Activated CD4-positive, alpha-beta T cell treated with anti-CD3 and anti-CD28 coated beads for 36 hours (primary cell): Measurements from ENCODE around the gene ANKRD6. TPM values are rescaled to one million over a fixed set of nuclear protein-coding genes. Genes with fewer than 3 reads are reported as not detected.
"Not testable (repeated sequence)": the region's sequence is repeated elsewhere in the genome, so short reads cannot be mapped to it uniquely, and the experiment has no call there.

ENCODE experiments used
- ATAC-seq: fragments of 200-7000 bp; cut with Tn5 transposase; one replicate; pipeline ENCODE4 v1.10.0; 2021; ENCODE audit warnings: mild to moderate bottlenecking, moderate library complexity
- CTCF ChIA-PET: fragments of 350-600 bp; sonication (Branson Sonifier 250); formaldehyde crosslinking; loops from one replicate; lab custom pipeline; 2021; ENCODE audit warnings: antibody characterized with exemption; lab: Charles Lee
- POLR2A ChIA-PET: fragments of 350-600 bp; sonication (Branson Sonifier 250); formaldehyde crosslinking; loops from one replicate; lab custom pipeline; 2021; ENCODE audit warnings: antibody characterized with exemption, inconsistent platforms; lab: Charles Lee
- DNase-seq: peaks from one replicate; pipeline ENCODE4 v3.0.0-alpha.2; 2020
- H3K27ac Mint-ChIP-seq: one replicate; pipeline ENCODE4 v1.8.0; 2021; ENCODE audit warnings: mixed read lengths
- H3K27me3 Mint-ChIP-seq: one replicate; pipeline ENCODE4 v1.8.0; 2021; ENCODE audit warnings: mixed read lengths
- H3K36me3 Mint-ChIP-seq: one replicate; pipeline ENCODE4 v1.8.0; 2021; ENCODE audit warnings: low read depth, mixed read lengths
- H3K4me1 Mint-ChIP-seq: one replicate; pipeline ENCODE4 v1.8.0; 2021; ENCODE audit warnings: mixed read lengths
- H3K4me3 Mint-ChIP-seq: one replicate; pipeline ENCODE4 v1.8.0; 2021; ENCODE audit warnings: mild to moderate bottlenecking, moderate library complexity, mixed read lengths
- H3K9me3 Mint-ChIP-seq: one replicate; pipeline ENCODE4 v1.8.0; 2021; ENCODE audit warnings: low read depth, mixed read lengths
- intact Hi-C, 2 experiments: fragments of 100-400 bp; cut with DNase I in 1 of 2; cut with micrococcal nuclease in 1 of 2; formaldehyde crosslinking; loops; one replicate each; pipeline versions ENCODE4 v1.14.2 to v1.15.1; 2022 to 2024; cut with DNase I, micrococcal nuclease
- total RNA-seq, 2 experiments: library from RNA; stranded (reverse); gene quantifications; one replicate each; pipeline ENCODE4 v1.2.3, GENCODE V29; 2021

ANKRD6 gene
- total RNA-seq, 2 experiments from 2014 or later: 2.8 to 2.9 TPM

GRCh38 chr6:89636412-89636811, 203.5 kb downstream of the ANKRD6 start:
- H3K9me3 Mint-ChIP-seq, POLR2A ChIA-PET, H3K27me3 Mint-ChIP-seq, DNase-seq, H3K4me3 Mint-ChIP-seq, ATAC-seq: not testable (repeated sequence)
- CTCF ChIA-PET: interaction anchor here (0.9 kb wide), 1 partner anchor 225 kb away, joined by 3 read pairs; no protein-coding TSS in a partner anchor
- Mint-ChIP-seq H3K4me1 (peaks cover 22% of the 10 kb centered on the region), H3K27ac (peak overlapping the region; percentile 24), H3K36me3 (peaks cover 45% of the 10 kb centered on the region)
- intact Hi-C loops: loop anchor here (5.0 kb wide), 3 partner anchors 181 to 841 kb away; partner anchors contain the start of genes MDN1 (in 1 of the 2) and PNRC1 (in 1 of the 2)

GRCh38 chr6:89637960-89638319, 205.0 kb downstream of the ANKRD6 start:
- peak overlapping the region; percentile 98 for H3K27ac Mint-ChIP-seq
- ATAC-seq (no peak), DNase-seq (no peak)
- intact Hi-C loops: loop anchor here (1.0 to 5.0 kb wide), 12 partner anchors 179 to 949 kb away; partner anchors contain the start of genes ANKRD6 (in 2 of the 2), MAP3K7 (in 2 of the 2), MDN1 (in 2 of the 2) and CASP8AP2 (in 1 of the 2)
- peaks cover 22% of the 10 kb centered on the region for H3K4me1 Mint-ChIP-seq
- H3K27me3 Mint-ChIP-seq: no peaks in the 10 kb centered on the region
- H3K36me3 Mint-ChIP-seq: peaks cover 51% of the 10 kb centered on the region
- POLR2A ChIA-PET: interaction anchor here (0.5 to 1.0 kb wide), 6 partner anchors 16 to 1423 kb away, joined by 3 to 18 read pairs (median 6); no protein-coding TSS in a partner anchor
- H3K4me3 Mint-ChIP-seq: peak overlapping the region; percentile 86
- H3K9me3 Mint-ChIP-seq: no peaks in the 10 kb centered on the region
- CTCF ChIA-PET: interaction anchor here (0.7 to 1.3 kb wide), 6 partner anchors 9 to 271 kb away, joined by 3 to 7 read pairs (median 4); partner anchors contain the start of gene ANKRD6

GRCh38 chr6:89638320-89639195, 205.6 kb downstream of the ANKRD6 start, which contains the start of gene LYRM2:
Gene LYRM2, minus strand, starts transcription at chr6:89638747. Its CDS starts 31 bp downstream, at chr6:89638716.
- H3K9me3 Mint-ChIP-seq: no peaks in the 10 kb centered on the region
- peak within 1 kb of the TSS; percentile 98 for H3K27ac Mint-ChIP-seq
- CTCF ChIA-PET: interaction anchor here (0.6 to 1.6 kb wide), 11 partner anchors 10 to 271 kb away, joined by 3 to 7 read pairs (median 4); partner anchors contain the start of gene ANKRD6
- POLR2A ChIA-PET: interaction anchor here (0.5 to 1.0 kb wide), 5 partner anchors 10 to 815 kb away, joined by 3 to 12 read pairs (median 4); partner anchors contain the start of gene RNGTT
- peak within 1 kb of the TSS; percentile 86 for H3K4me3 Mint-ChIP-seq
- no peaks in the 10 kb centered on the region for H3K27me3 Mint-ChIP-seq
- peaks cover 22% of the 10 kb centered on the region for H3K4me1 Mint-ChIP-seq
- peak; percentile 97 for ATAC-seq
- peak; percentile 96 for DNase-seq
- H3K36me3 Mint-ChIP-seq: peaks cover 53% of the 10 kb centered on the region
- intact Hi-C loops: loop anchor here (1.0 to 5.0 kb wide), 11 partner anchors 179 to 949 kb away; partner anchors contain the start of genes ANKRD6 (in 2 of the 2), MAP3K7 (in 2 of the 2), MDN1 (in 2 of the 2) and CASP8AP2 (in 1 of the 2)

- H3K4me3 Mint-ChIP-seq: no peak overlapping the region
- H3K27me3 Mint-ChIP-seq: no peaks in the 10 kb centered on the region
- H3K27ac Mint-ChIP-seq: no peak overlapping the region
- ATAC-seq (no peak), DNase-seq (no peak)
- H3K4me1 Mint-ChIP-seq: peaks cover 22% of the 10 kb centered on the region
- H3K36me3 Mint-ChIP-seq: peaks cover 45% of the 10 kb centered on the region
- ChIA-PET POLR2A (no interaction called here), CTCF (no interaction called here)
- intact Hi-C loops: no loop called here
- H3K9me3 Mint-ChIP-seq: no peaks in the 10 kb centered on the region
Measured at GRCh38 chr6:89640804-89641203, 207.9 kb downstream of the ANKRD6 start.

- DNase-seq, H3K27ac Mint-ChIP-seq, H3K9me3 Mint-ChIP-seq, H3K4me3 Mint-ChIP-seq, H3K27me3 Mint-ChIP-seq, intact Hi-C loops, POLR2A ChIA-PET, ATAC-seq: not testable (repeated sequence)
- CTCF ChIA-PET: interaction anchor here (1.2 kb wide), 1 partner anchor 9 kb away, joined by 3 read pairs; no protein-coding TSS in a partner anchor
- peaks cover 42% of the 10 kb centered on the region for H3K36me3 Mint-ChIP-seq
- peaks cover 18% of the 10 kb centered on the region for H3K4me1 Mint-ChIP-seq
Measured at GRCh38 chr6:89641581-89641980, 208.6 kb downstream of the ANKRD6 start.

- peaks cover 10% of the 10 kb centered on the region for H3K4me1 Mint-ChIP-seq
- H3K9me3 Mint-ChIP-seq: no peaks in the 10 kb centered on the region
- H3K4me3 Mint-ChIP-seq: no peak overlapping the region
- peaks cover 44% of the 10 kb centered on the region for H3K36me3 Mint-ChIP-seq
- ChIA-PET POLR2A (no interaction called here), CTCF (interaction anchor here (0.5 to 1.1 kb wide), 3 partner anchors 12 to 211 kb away, joined by 3 to 4 read pairs (median 3); no protein-coding TSS in a partner anchor)
- peak overlapping the region; percentile 35 for H3K27ac Mint-ChIP-seq
- intact Hi-C loops: no loop called here
- H3K27me3 Mint-ChIP-seq: no peaks in the 10 kb centered on the region
- ATAC-seq (no peak), DNase-seq (no peak)
Measured at GRCh38 chr6:89642956-89643355, 210.0 kb downstream of the ANKRD6 start.

- intact Hi-C loops: no loop called here
- no peaks in the 10 kb centered on the region for H3K27me3 Mint-ChIP-seq
- DNase-seq (no peak), ATAC-seq (no peak)
- peaks cover 10% of the 10 kb centered on the region for H3K4me1 Mint-ChIP-seq
- H3K4me3 Mint-ChIP-seq: no peak overlapping the region
- POLR2A ChIA-PET: no interaction called here
- CTCF ChIA-PET: interaction anchor here (0.6 to 1.1 kb wide), 3 partner anchors 12 to 271 kb away, joined by 3 to 4 read pairs (median 3); no protein-coding TSS in a partner anchor
- H3K9me3 Mint-ChIP-seq: no peaks in the 10 kb centered on the region
- peaks cover 47% of the 10 kb centered on the region for H3K36me3 Mint-ChIP-seq
- H3K27ac Mint-ChIP-seq: no peak overlapping the region
Measured at GRCh38 chr6:89643406-89643805, 210.5 kb downstream of the ANKRD6 start.

GRCh38 chr6:89644864-89645263, 211.9 kb downstream of the ANKRD6 start:
- ATAC-seq (no peak), DNase-seq (no peak)
- H3K4me3 Mint-ChIP-seq: no peak overlapping the region
- H3K4me1 Mint-ChIP-seq: no peaks in the 10 kb centered on the region
- CTCF ChIA-PET: interaction anchor here (1.0 kb wide), 1 partner anchor 212 kb away, joined by 3 read pairs; no protein-coding TSS in a partner anchor
- H3K27ac Mint-ChIP-seq: no peak overlapping the region
- H3K27me3 Mint-ChIP-seq: no peaks in the 10 kb centered on the region
- peaks cover 47% of the 10 kb centered on the region for H3K36me3 Mint-ChIP-seq
- POLR2A ChIA-PET: no interaction called here
- no peaks in the 10 kb centered on the region for H3K9me3 Mint-ChIP-seq
- intact Hi-C loops: no loop called here

- Mint-ChIP-seq H3K4me3 (no peak overlapping the region), H3K9me3 (no peaks in the 10 kb centered on the region), H3K27ac (no peak overlapping the region), H3K4me1 (no peaks in the 10 kb centered on the region), H3K36me3 (peaks cover 53% of the 10 kb centered on the region), H3K27me3 (no peaks in the 10 kb centered on the region)
- intact Hi-C loops: no loop called here
- DNase-seq: no peak
- CTCF ChIA-PET: no interaction called here
- ATAC-seq: no peak
- POLR2A ChIA-PET: interaction anchor here (0.6 kb wide), 1 partner anchor 129 kb away, joined by 3 read pairs; no protein-coding TSS in a partner anchor
Measured at GRCh38 chr6:89649682-89650081, 216.7 kb downstream of the ANKRD6 start.

- Mint-ChIP-seq H3K4me3 (no peak overlapping the region), H3K4me1 (no peaks in the 10 kb centered on the region), H3K36me3 (peaks cover 55% of the 10 kb centered on the region), H3K27me3 (no peaks in the 10 kb centered on the region), H3K27ac (no peak overlapping the region), H3K9me3 (no peaks in the 10 kb centered on the region)
- intact Hi-C loops: no loop called here
- ATAC-seq: no peak
- ChIA-PET POLR2A (no interaction called here), CTCF (no interaction called here)
- no peak for DNase-seq
Measured at GRCh38 chr6:89650579-89650978, 217.6 kb downstream of the ANKRD6 start.

- H3K36me3 Mint-ChIP-seq: peaks cover 51% of the 10 kb centered on the region
- ChIA-PET CTCF (interaction anchor here (0.9 to 1.3 kb wide), 2 partner anchors 16 to 283 kb away, joined by 3 to 4 read pairs; partner anchors contain the start of gene LYRM2), POLR2A (no interaction called here)
- DNase-seq: no peak
- H3K27ac Mint-ChIP-seq: no peak overlapping the region
- H3K4me1 Mint-ChIP-seq: no peaks in the 10 kb centered on the region
- no peaks in the 10 kb centered on the region for H3K27me3 Mint-ChIP-seq
- ATAC-seq: no peak
- no peak overlapping the region for H3K4me3 Mint-ChIP-seq
- intact Hi-C loops: no loop called here
- H3K9me3 Mint-ChIP-seq: no peaks in the 10 kb centered on the region
Measured at GRCh38 chr6:89655122-89655521, 222.2 kb downstream of the ANKRD6 start.
